IMR-90 (cell line): Measurements from ENCODE around the gene PRKACG. TPM values are rescaled to one million over a fixed set of nuclear protein-coding genes. Genes with fewer than 3 reads are reported as not detected.

ENCODE experiments used
- ATAC-seq: fragments of 200-7000 bp; cut with Tn5 transposase; 2 replicates; pipeline ENCODE4 v1.9.1; 2020; ENCODE audit warnings: low read depth, mild to moderate bottlenecking, moderate library complexity
- BruUV-seq: library from RNA; stranded (reverse); fragments of 400-500 nt; replicated peaks from 2 replicates; lab custom pipeline; 2021; lab: Mats Ljungman, UMichigan
- CTCF ChIA-PET: fragments of 300-600 bp; formaldehyde crosslinking; extraction: SDS; loops from one replicate; lab custom pipeline; 2021; ENCODE audit warnings: antibody characterized with exemption; lab: Yijun Ruan, JAX
- POLR2A ChIA-PET: fragments of 300-600 bp; sonication (Branson Sonifier 250); formaldehyde crosslinking; loops from one replicate; lab custom pipeline; 2022; ENCODE audit warnings: antibody characterized with exemption; ENCODE audit not compliant: unreplicated experiment; lab: Charles Lee
- DNase-seq: peaks from one replicate; pipeline ENCODE4 v3.0.0; 2013
- H2AFZ ChIP-seq: replicated peaks from 2 replicates; pipeline ENCODE3; 2013; ENCODE audit warnings: low read length, mild to moderate bottlenecking; ENCODE audit not compliant: poor library complexity
- H2AK5ac ChIP-seq: 2 replicates; pipeline ENCODE4 v1.6.1; 2013; ENCODE audit warnings: low read depth, low read length, inconsistent platforms
- H2AK9ac ChIP-seq: replicated peaks from 2 replicates; pipeline ENCODE3; 2013; ENCODE audit warnings: mild to moderate bottlenecking, low read depth, low read length, moderate library complexity; ENCODE audit not compliant: poor library complexity
- H2BK120ac ChIP-seq: 2 replicates; pipeline ENCODE4 v1.6.1; 2013; ENCODE audit warnings: low read depth, low read length, inconsistent platforms
- H2BK15ac ChIP-seq: 3 replicates; pipeline ENCODE4 v1.6.1; 2013; ENCODE audit warnings: low read depth, low read length, inconsistent platforms
- H2BK20ac ChIP-seq: 2 replicates; pipeline ENCODE4 v1.6.1; 2013; ENCODE audit warnings: low read depth, mild to moderate bottlenecking, inconsistent platforms, low read length, moderate library complexity
- H2BK5ac ChIP-seq: 2 replicates; pipeline ENCODE4 v1.6.1; 2013; ENCODE audit warnings: mild to moderate bottlenecking, low read depth, low read length, inconsistent platforms; ENCODE audit not compliant: poor library complexity, severe bottlenecking
- H3K14ac ChIP-seq: replicated peaks from 2 replicates; pipeline ENCODE4 v1.6.1; 2013; ENCODE audit warnings: low read depth, low read length, inconsistent platforms
- H3K18ac ChIP-seq: 2 replicates; pipeline ENCODE4 v1.6.1; 2013; ENCODE audit warnings: low read depth, low read length, control low read depth
- H3K23ac ChIP-seq: 2 replicates; pipeline ENCODE4 v1.6.1; 2013; ENCODE audit warnings: low read depth, low read length, inconsistent platforms
- H3K27ac ChIP-seq: 2 replicates; pipeline ENCODE4 v1.5.1; 2013; ENCODE audit warnings: mild to moderate bottlenecking, control low read depth, low read length; ENCODE audit not compliant: insufficient read depth
- H3K27me3 ChIP-seq: 2 replicates; pipeline ENCODE4 v1.6.1; 2013; ENCODE audit warnings: low read length; ENCODE audit not compliant: control insufficient read depth, insufficient read depth
- H3K36me3 ChIP-seq: 2 replicates; pipeline ENCODE4 v1.6.1; 2013; ENCODE audit warnings: low read length, mixed read lengths; ENCODE audit not compliant: control insufficient read depth, insufficient read depth
- H3K4ac ChIP-seq: 2 replicates; pipeline ENCODE4 v1.6.1; 2013; ENCODE audit warnings: low read depth, low read length, inconsistent platforms
- H3K4me1 ChIP-seq: 2 replicates; pipeline ENCODE4 v1.6.1; 2013; ENCODE audit warnings: low read length, mixed read lengths; ENCODE audit not compliant: control insufficient read depth, insufficient read depth
- H3K4me2 ChIP-seq: 2 replicates; pipeline ENCODE4 v1.6.1; 2013; ENCODE audit warnings: low read depth, mild to moderate bottlenecking, control low read depth, low read length, moderate library complexity
- H3K4me3 ChIP-seq: 2 replicates; pipeline ENCODE4 v1.5.1; 2013; ENCODE audit warnings: low read depth, mild to moderate bottlenecking, control low read depth, low read length, moderate library complexity; ENCODE audit not compliant: insufficient read depth
- H3K56ac ChIP-seq: 2 replicates; pipeline ENCODE4 v1.6.1; 2013; ENCODE audit warnings: low read length, inconsistent platforms; ENCODE audit not compliant: insufficient read depth; ENCODE audit errors: extremely low read depth
- H3K79me1 ChIP-seq, 2 experiments: 2 replicates each; pipeline ENCODE4 v1.6.1; 2013; ENCODE audit warnings: low read length in 2 of 2, inconsistent platforms in 1 of 2, low read depth in 1 of 2
- H3K9ac ChIP-seq: 2 replicates; pipeline ENCODE4 v1.6.1; 2013; ENCODE audit warnings: low read depth, low read length, control low read depth
- H3K9me1 ChIP-seq: 2 replicates; pipeline ENCODE4 v1.6.1; 2013; ENCODE audit warnings: low read length, inconsistent platforms; ENCODE audit not compliant: insufficient read depth
- H3K9me3 ChIP-seq: 2 replicates; pipeline ENCODE4 v1.6.1; 2013; ENCODE audit warnings: low read length; ENCODE audit not compliant: control insufficient read depth, insufficient read depth
- H4K20me1 ChIP-seq: 2 replicates; pipeline ENCODE4 v1.6.1; 2013; ENCODE audit warnings: low read length, inconsistent platforms; ENCODE audit not compliant: insufficient read depth
- H4K5ac ChIP-seq: 2 replicates; pipeline ENCODE4 v1.6.1; 2013; ENCODE audit warnings: mild to moderate bottlenecking, low read depth, low read length, control low read depth
- H4K8ac ChIP-seq, 2 experiments: 2 replicates each; pipeline ENCODE4 v1.6.1; 2013; ENCODE audit warnings: low read depth in 2 of 2, low read length in 2 of 2, control low read depth in 1 of 2, inconsistent platforms in 1 of 2
- H4K91ac ChIP-seq: 2 replicates; pipeline ENCODE4 v1.6.1; 2013; ENCODE audit warnings: low read depth, low read length, inconsistent platforms; ENCODE audit not compliant: insufficient read depth
- CHD1 ChIP-seq: IDR thresholded peaks from 2 replicates; pipeline ENCODE4 v1.6.1; 2012; ENCODE audit warnings: low read depth, low read length, improper control_type of control experiment
- FOS ChIP-seq: fragments of 150-350 bp; IDR thresholded peaks from 2 replicates; pipeline ENCODE4 v1.6.1; 2016; ENCODE audit warnings: low read depth, low read length
- POLR2A ChIP-seq: IDR thresholded peaks from 2 replicates; pipeline ENCODE4 v1.6.1; 2012; ENCODE audit warnings: mild to moderate bottlenecking, low read depth, low read length
- RAD21 ChIP-seq: IDR thresholded peaks from 2 replicates; pipeline ENCODE4 v1.6.1; 2012; ENCODE audit warnings: low read length, improper control_type of control experiment
- SMC3 ChIP-seq: fragments of 150-350 bp; IDR thresholded peaks from 2 replicates; pipeline ENCODE4 v1.6.1; 2016; ENCODE audit warnings: low read depth, mild to moderate bottlenecking, antibody characterized with exemption, low read length, moderate library complexity
- WGBS, 2 experiments: methylation state at CpG; one replicate each; pipeline versions ENCODE4 v1.1.5 to v1.1.7; 2013; ENCODE audit warnings: missing lambda C conversion rate in 2 of 2; ENCODE audit not compliant: insufficient read length in 1 of 2; ENCODE audit errors: extremely low coverage in 2 of 2; 5-methylcytosine and 5-hydroxymethylcytosine counted together
- dilution Hi-C: fragments of 300-500 bp; cut with HindIII; formaldehyde crosslinking; loops from one replicate; pipeline ENCODE4 v1.14.3; 2018; ENCODE audit warnings: low sequenced_read_pairs; ENCODE audit not compliant: unreplicated experiment
- in situ Hi-C: fragments of 300-500 bp; cut with MboI; formaldehyde crosslinking; loops from 3 replicates; pipeline ENCODE4 v1.14.3; 2019; ENCODE audit warnings: low sequenced_read_pairs, inconsistent platforms, mixed read lengths
- intact Hi-C: fragments of 100-400 bp; cut with micrococcal nuclease; formaldehyde crosslinking; loops from 2 replicates; pipeline ENCODE4 v1.10.0; 2022
- polyA plus RNA-seq, 3 experiments: library from polyadenylated mRNA; depleted of rRNA; stranded (reverse); fragments of >200 nt; gene quantifications; 2 replicates each; pipeline ENCODE4 v1.2.3, GENCODE V29; 2012; ENCODE audit warnings: low replicate concordance in 1 of 3
- total RNA-seq: library from RNA; depleted of rRNA; stranded (reverse); fragments of >200 nt; gene quantifications from 2 replicates; pipeline ENCODE4 v1.2.3, GENCODE V29; 2012
- TF ChIP-seq, protein P1 (sequence below): conservative IDR thresholded peaks from 2 replicates; pipeline ENCODE4 v1.5.1; 2012; ENCODE audit warnings: mild to moderate bottlenecking, low read depth, low read length, improper control_type of control experiment

PRKACG gene
- total and polyA plus RNA-seq, 2 of the 4 experiments (the other 2 are of a cell fraction), result not detected

DNA sequence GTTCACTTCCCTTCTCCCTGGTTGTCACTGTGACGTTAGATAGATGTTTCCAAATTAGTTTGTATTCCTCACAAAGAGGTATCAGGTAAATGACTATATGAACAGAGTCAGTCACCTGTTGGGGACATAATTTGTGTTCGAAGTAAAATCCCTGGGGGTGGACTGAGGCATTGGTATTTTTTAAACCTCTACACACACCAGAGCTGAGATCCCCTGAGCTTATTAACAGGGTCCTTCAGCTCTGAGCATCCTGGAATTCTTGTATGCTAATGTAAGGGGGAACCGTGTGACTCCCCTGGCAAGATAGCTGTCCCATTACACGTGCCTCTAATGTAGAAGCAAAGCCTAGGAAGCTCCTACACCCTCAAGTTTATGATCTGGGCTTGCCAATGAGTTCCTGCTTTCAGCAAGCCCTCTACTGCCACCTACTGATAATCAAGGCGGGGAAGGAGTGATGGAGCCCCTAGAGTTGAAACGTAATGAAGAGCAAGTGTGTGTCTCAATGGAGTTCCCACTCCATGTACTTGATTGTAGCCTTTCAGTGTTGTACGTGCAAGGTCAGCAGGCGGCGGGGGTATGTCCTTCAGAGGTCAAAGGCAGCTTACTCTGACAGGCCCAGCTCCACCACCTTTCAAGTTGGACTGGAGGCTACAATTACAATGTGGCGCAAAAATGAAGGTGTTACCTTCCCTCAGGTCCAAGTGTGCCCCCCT is 14.4 kb downstream of the PRKACG start:
- H3K4me2 ChIP-seq, result no peak overlapping the region
- no peak overlapping the region for H4K8ac ChIP-seq
- no peak overlapping the region for H3K9ac ChIP-seq
- DNase-seq (peak; percentile 65), ATAC-seq (peak; percentile 95)
- H2AK9ac ChIP-seq, result no peak overlapping the region
- H3K4me3 ChIP-seq, result no peak overlapping the region
- no peak overlapping the region for H3K56ac ChIP-seq
- BruUV-seq, result no TSS peak
- H2BK5ac ChIP-seq, result no peak overlapping the region
- no peaks in the 10 kb centered on the region for H3K9me3 ChIP-seq
- H2BK120ac ChIP-seq, result no peak overlapping the region
- H4K20me1 ChIP-seq, result no peaks in the 10 kb centered on the region
- H2AFZ ChIP-seq, result peak overlapping the region; percentile 15
- dilution Hi-C loops (no loop called here), intact Hi-C loops (loop anchor here (1.0 to 10.0 kb wide), 3 partner anchors 21 to 655 kb away; no protein-coding TSS in a partner anchor), in situ Hi-C loops (loop anchor here (10.0 kb wide), 1 partner anchor 415 kb away; no protein-coding TSS in a partner anchor)
- H3K4me1 ChIP-seq, result no peaks in the 10 kb centered on the region
- POLR2A ChIA-PET, result no interaction called here
- H3K18ac ChIP-seq, result no peak overlapping the region
- no peak overlapping the region for H2AK5ac ChIP-seq
- WGBS, 2 experiments, result no CpG with 5 or more reads among the region's 10 CpGs
- no peaks in the 10 kb centered on the region for H3K36me3 ChIP-seq
- H3K4ac ChIP-seq, result no peak overlapping the region
- CTCF ChIA-PET, result interaction anchor here (0.5 to 1.4 kb wide), 9 partner anchors 8 to 418 kb away, joined by 3 to 6 read pairs (median 3); no protein-coding TSS in a partner anchor
- H3K14ac ChIP-seq, result no peak overlapping the region
- H3K79me1 ChIP-seq, result no peaks in the 10 kb centered on the region
- peaks cover 11% of the 10 kb centered on the region for H3K27me3 ChIP-seq
- H3K23ac ChIP-seq, result no peak overlapping the region
- no peak overlapping the region for H2BK15ac ChIP-seq
- TF ChIP-seq POLR2A (no peak), CHD1 (no peak), FOS (no peak), SMC3 (peak; percentile 59), RAD21 (peak; percentile 75)
- TF ChIP-seq, protein P1, sequence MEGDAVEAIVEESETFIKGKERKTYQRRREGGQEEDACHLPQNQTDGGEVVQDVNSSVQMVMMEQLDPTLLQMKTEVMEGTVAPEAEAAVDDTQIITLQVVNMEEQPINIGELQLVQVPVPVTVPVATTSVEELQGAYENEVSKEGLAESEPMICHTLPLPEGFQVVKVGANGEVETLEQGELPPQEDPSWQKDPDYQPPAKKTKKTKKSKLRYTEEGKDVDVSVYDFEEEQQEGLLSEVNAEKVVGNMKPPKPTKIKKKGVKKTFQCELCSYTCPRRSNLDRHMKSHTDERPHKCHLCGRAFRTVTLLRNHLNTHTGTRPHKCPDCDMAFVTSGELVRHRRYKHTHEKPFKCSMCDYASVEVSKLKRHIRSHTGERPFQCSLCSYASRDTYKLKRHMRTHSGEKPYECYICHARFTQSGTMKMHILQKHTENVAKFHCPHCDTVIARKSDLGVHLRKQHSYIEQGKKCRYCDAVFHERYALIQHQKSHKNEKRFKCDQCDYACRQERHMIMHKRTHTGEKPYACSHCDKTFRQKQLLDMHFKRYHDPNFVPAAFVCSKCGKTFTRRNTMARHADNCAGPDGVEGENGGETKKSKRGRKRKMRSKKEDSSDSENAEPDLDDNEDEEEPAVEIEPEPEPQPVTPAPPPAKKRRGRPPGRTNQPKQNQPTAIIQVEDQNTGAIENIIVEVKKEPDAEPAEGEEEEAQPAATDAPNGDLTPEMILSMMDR, result peak; percentile 90
- no peak overlapping the region for H4K91ac ChIP-seq
- H3K9me1 ChIP-seq, result no peaks in the 10 kb centered on the region
- H4K5ac ChIP-seq, result no peak overlapping the region
- H3K27ac ChIP-seq, result no peak overlapping the region
- H2BK20ac ChIP-seq, result no peak overlapping the region
